ENCODE measurements around the gene SLC25A23.
A peak's percentile ranks its signal among the peaks of the same experiment; 100 is the strongest.

DNA sequence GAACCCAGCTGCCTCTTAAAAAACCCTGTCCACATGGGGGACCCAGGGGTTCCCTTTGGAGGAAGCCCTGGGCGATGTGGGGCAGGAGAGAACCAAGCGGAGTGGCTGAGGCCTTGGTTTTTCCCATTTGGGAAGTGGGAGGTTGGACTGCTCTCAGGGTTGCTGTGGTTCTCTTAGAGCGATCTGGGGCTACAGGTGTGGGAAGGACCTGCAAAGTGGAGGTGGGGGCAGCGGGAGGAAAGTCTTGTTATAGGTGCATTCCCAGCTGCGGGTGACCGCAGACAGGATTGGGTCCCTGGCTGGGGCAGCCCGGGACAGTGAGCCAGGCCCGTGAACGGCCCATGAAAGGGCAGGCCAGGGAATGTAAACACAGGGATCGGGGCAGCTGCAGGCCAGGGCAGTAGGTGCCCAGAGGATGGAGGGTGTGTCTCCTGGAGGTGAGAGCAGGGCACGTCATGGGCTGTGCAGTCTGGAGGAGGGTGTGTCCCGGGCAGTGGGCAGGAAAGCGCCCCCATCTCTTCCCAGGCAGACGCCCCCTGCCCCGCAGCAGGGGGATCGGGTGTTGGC, 814 bp downstream of the SLC25A23 start:
- TF ChIP-seq, protein P1, sequence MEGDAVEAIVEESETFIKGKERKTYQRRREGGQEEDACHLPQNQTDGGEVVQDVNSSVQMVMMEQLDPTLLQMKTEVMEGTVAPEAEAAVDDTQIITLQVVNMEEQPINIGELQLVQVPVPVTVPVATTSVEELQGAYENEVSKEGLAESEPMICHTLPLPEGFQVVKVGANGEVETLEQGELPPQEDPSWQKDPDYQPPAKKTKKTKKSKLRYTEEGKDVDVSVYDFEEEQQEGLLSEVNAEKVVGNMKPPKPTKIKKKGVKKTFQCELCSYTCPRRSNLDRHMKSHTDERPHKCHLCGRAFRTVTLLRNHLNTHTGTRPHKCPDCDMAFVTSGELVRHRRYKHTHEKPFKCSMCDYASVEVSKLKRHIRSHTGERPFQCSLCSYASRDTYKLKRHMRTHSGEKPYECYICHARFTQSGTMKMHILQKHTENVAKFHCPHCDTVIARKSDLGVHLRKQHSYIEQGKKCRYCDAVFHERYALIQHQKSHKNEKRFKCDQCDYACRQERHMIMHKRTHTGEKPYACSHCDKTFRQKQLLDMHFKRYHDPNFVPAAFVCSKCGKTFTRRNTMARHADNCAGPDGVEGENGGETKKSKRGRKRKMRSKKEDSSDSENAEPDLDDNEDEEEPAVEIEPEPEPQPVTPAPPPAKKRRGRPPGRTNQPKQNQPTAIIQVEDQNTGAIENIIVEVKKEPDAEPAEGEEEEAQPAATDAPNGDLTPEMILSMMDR (IDR thresholded peaks at IDR 0.05; ENCODE audit: insufficient read depth, low read depth, low read length), result no peak
- peak; percentile 37 for TF ChIP-seq EZH2 (IDR thresholded peaks at IDR 0.05; ENCODE audit: insufficient read depth, low read length)

Measured in astrocyte (in vitro differentiated cells and primary cell).